ENCODE results near the gene RHOJ.

Gene RHOJ

DNA sequence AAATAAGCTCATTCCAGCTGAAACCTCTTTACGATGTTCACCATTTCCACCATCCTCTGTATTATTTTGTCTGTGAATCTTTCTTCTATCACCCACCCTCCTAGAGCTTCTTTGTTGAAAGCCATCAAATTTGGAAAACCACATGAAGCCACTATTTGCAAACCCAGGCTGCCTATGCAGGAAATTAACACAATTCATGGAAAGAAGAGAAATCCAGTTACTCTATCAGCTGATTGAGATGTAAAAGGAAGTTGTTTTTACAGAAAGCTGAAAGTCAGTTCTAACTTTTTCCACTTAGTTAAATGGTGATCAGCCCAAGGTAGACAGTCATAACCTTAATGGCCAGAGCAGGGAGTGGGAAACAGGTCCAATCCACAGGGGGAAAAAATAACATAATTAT lies 6.6 kb downstream of the RHOJ start:
- no peak overlapping the region for H3K9ac ChIP-seq (ENCODE audit: low read length)
- no peaks in the 10 kb centered on the region for H3K4me1 ChIP-seq (ENCODE audit: control insufficient read depth, low read depth, low read length)
- H3K27me3 ChIP-seq (ENCODE audit: control insufficient read depth, insufficient read depth, low read length) = no peaks in the 10 kb centered on the region
- H3K9me3 ChIP-seq (ENCODE audit: control insufficient read depth, low read depth, low read length) = no peaks in the 10 kb centered on the region
- no peak overlapping the region for H3K27ac ChIP-seq (ENCODE audit: low read length)
- H3K36me3 ChIP-seq (ENCODE audit: control insufficient read depth, low read depth, low read length) = no peaks in the 10 kb centered on the region
- no peak overlapping the region for H3K4me3 ChIP-seq (ENCODE audit: low read length)

DNA sequence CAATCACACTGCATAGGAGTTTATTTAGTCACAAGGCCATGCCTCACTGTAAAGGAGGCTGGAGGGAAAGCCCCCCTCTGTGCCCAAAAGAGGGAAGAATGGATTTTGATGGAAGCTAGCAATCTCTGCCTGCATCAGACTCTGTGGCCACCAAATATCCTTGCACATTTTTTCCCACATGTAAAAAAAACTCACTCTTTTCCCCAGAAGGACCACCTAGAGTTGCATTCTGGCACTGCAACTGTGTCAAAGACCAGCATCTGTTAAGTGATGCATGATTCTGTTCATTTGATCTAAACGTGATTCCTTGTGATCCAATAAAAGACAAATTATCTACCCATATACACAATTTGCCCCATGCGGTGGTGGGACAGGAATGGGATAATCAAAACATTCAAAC lies 8.0 kb downstream of the RHOJ start:
- H3K9me3 ChIP-seq (ENCODE audit: control insufficient read depth, low read depth, low read length) = no peaks in the 10 kb centered on the region
- no peak overlapping the region for H3K9ac ChIP-seq (ENCODE audit: low read length)
- H3K27ac ChIP-seq (ENCODE audit: low read length) = no peak overlapping the region
- no peaks in the 10 kb centered on the region for H3K36me3 ChIP-seq (ENCODE audit: control insufficient read depth, low read depth, low read length)
- H3K4me3 ChIP-seq (ENCODE audit: low read length) = no peak overlapping the region
- no peaks in the 10 kb centered on the region for H3K4me1 ChIP-seq (ENCODE audit: control insufficient read depth, low read depth, low read length)
- no peaks in the 10 kb centered on the region for H3K27me3 ChIP-seq (ENCODE audit: control insufficient read depth, insufficient read depth, low read length)

DNA sequence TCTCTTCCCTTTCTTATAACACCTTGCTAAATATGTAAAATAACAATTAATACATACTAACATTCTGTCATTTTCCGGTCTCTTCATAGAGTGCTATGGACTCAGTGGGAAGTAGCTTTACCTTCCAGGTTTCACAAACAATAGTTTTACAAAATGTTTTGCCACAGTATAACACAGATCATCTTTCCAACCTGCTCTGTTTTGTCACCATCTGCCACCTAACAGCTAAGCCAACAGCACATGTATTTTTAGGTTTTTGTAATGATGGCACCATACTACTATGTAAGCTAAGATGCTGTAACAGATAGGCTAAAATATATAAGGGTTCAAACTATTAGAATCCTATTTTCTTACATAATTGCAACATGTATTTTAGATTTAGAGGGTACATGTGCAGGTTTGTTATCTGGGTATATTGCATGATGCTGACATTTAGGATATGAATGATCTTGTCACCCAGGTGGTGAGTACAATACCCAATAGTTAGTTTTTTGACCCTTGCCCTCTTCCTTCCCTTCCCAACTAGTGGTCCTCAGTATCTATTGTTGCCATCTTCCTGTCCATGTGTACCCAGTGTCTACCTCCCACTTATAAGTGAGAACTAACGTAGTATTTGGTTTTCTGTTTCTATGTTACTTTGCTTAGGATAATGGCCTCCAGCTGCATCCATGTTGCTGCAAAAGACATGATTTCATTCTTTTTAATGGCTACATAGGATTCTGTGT lies 8.7 kb downstream of the RHOJ start:
- Histone ChIP-seq H3K27me3 (ENCODE audit: control insufficient read depth, insufficient read depth, low read length) (no peaks in the 10 kb centered on the region), H3K27ac (ENCODE audit: low read length) (no peak overlapping the region), H3K9me3 (ENCODE audit: control insufficient read depth, low read depth, low read length) (no peaks in the 10 kb centered on the region), H3K4me3 (ENCODE audit: low read length) (no peak overlapping the region), H3K4me1 (ENCODE audit: control insufficient read depth, low read depth, low read length) (no peaks in the 10 kb centered on the region), H3K9ac (ENCODE audit: low read length) (no peak overlapping the region), H3K36me3 (ENCODE audit: control insufficient read depth, low read depth, low read length) (no peaks in the 10 kb centered on the region)

DNA sequence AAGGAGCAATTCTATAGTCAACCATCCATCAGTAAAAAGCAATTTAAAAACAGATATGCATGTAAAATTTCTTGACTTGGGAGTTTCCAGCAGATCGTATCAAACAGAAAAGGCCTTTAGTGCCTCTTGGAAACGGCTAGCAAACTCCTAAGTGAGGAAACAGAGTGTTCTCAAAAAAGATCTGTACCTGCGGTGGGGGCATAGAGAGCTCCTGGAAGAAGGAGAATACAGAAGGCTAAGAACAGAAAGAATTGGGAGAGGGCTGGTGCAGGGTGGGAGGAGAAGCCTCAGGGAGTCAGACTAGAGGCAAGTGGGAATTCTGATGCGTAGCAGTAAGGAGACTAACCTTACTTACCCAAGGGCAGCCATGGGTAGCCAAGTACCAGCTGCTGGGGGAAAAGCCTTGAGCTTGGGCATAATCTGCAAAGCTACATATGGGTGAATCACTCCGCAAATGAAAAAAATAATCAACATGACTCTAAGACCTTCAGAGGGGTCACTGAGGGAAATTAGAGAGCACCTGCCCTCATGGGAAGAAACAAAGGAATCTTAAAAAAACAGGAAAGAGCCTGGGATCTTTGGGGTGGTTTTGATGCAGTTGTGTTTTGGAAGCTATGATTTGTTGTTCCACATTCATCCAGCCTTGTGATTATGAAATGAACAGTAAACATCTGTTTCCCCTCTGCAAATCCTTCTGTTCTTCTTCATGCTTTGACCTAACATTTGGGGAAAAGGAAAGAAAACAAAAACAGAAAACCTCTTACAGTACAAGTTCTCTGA lies 10.4 kb downstream of the RHOJ start:
- Histone ChIP-seq H3K9me3 (ENCODE audit: control insufficient read depth, low read depth, low read length) (no peaks in the 10 kb centered on the region), H3K27me3 (ENCODE audit: control insufficient read depth, insufficient read depth, low read length) (no peaks in the 10 kb centered on the region), H3K36me3 (ENCODE audit: control insufficient read depth, low read depth, low read length) (no peaks in the 10 kb centered on the region), H3K9ac (ENCODE audit: low read length) (no peak overlapping the region), H3K4me3 (ENCODE audit: low read length) (no peak overlapping the region), H3K27ac (ENCODE audit: low read length) (no peak overlapping the region), H3K4me1 (ENCODE audit: control insufficient read depth, low read depth, low read length) (no peaks in the 10 kb centered on the region)

DNA sequence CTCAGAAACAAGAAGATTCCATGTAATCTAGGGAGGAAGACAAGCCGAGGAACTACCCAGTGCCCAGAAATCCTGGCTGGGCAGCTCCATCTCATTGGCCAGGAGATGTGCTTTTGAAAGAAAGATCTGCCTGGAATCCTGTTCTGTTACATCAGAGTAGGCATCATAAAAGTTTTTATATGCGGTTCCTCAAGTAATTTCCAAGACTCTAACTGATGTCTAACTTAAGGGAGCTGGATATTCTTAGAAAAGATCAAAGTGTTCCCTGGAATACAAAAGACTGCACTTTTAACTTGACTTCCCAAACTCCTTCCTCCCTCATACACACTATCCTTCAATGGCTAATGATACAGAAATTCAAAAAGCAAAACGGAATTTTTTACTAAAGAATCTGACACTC lies 16.3 kb downstream of the RHOJ start:
- H3K9ac ChIP-seq (ENCODE audit: low read length) = no peak overlapping the region
- H3K27ac ChIP-seq (ENCODE audit: low read length) = no peak overlapping the region
- no peak overlapping the region for H3K4me3 ChIP-seq (ENCODE audit: low read length)
- no peaks in the 10 kb centered on the region for H3K36me3 ChIP-seq (ENCODE audit: control insufficient read depth, low read depth, low read length)
- no peaks in the 10 kb centered on the region for H3K9me3 ChIP-seq (ENCODE audit: control insufficient read depth, low read depth, low read length)
- H3K4me1 ChIP-seq (ENCODE audit: control insufficient read depth, low read depth, low read length) = no peaks in the 10 kb centered on the region
- no peaks in the 10 kb centered on the region for H3K27me3 ChIP-seq (ENCODE audit: control insufficient read depth, insufficient read depth, low read length)

DNA sequence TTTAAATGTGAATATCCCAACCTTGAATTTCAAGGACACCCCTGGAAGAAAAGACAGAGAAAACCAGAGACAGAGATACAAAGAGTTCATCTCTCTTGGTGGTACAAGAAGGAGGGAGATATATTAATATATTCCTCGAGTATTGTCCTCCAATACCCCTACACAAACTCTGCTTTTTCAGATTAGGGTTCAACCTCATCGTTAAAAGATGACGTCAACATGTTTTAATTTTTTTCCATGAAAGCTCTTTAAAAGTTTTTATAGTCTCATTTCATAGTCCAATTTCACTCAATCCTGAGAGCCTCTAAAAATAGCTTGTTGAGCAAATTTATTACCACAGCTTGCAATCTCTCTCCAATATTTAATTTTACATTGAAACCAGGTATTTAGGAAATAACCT lies 19.4 kb downstream of the RHOJ start:
- Histone ChIP-seq H3K4me3 (ENCODE audit: low read length) (no peak overlapping the region), H3K36me3 (ENCODE audit: control insufficient read depth, low read depth, low read length) (no peaks in the 10 kb centered on the region), H3K9ac (ENCODE audit: low read length) (no peak overlapping the region), H3K27me3 (ENCODE audit: control insufficient read depth, insufficient read depth, low read length) (no peaks in the 10 kb centered on the region), H3K4me1 (ENCODE audit: control insufficient read depth, low read depth, low read length) (no peaks in the 10 kb centered on the region), H3K27ac (ENCODE audit: low read length) (no peak overlapping the region), H3K9me3 (ENCODE audit: control insufficient read depth, low read depth, low read length) (no peaks in the 10 kb centered on the region)

DNA sequence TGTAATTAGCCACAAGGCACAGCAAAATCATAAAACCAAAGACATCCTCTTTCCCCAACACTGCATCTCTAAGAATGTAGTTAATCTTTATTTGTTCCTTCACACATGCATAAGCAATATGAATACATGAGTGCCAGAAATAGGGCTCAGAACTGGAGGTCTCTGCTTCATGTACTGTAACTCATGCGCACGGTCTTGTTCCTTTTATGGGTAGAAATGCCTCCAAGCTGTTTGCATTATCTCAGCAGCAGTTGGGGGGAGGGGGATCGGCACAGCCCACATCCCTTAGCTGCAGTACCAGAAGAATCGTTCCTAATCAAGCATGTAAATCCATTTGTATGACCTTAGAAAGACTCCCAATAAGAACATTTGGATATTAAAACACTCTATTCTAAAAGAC lies 20.0 kb downstream of the RHOJ start:
- no peak overlapping the region for H3K27ac ChIP-seq (ENCODE audit: low read length)
- H3K27me3 ChIP-seq (ENCODE audit: control insufficient read depth, insufficient read depth, low read length) = no peaks in the 10 kb centered on the region
- no peak overlapping the region for H3K9ac ChIP-seq (ENCODE audit: low read length)
- no peaks in the 10 kb centered on the region for H3K36me3 ChIP-seq (ENCODE audit: control insufficient read depth, low read depth, low read length)
- no peak overlapping the region for H3K4me3 ChIP-seq (ENCODE audit: low read length)
- no peaks in the 10 kb centered on the region for H3K4me1 ChIP-seq (ENCODE audit: control insufficient read depth, low read depth, low read length)
- no peaks in the 10 kb centered on the region for H3K9me3 ChIP-seq (ENCODE audit: control insufficient read depth, low read depth, low read length)

DNA sequence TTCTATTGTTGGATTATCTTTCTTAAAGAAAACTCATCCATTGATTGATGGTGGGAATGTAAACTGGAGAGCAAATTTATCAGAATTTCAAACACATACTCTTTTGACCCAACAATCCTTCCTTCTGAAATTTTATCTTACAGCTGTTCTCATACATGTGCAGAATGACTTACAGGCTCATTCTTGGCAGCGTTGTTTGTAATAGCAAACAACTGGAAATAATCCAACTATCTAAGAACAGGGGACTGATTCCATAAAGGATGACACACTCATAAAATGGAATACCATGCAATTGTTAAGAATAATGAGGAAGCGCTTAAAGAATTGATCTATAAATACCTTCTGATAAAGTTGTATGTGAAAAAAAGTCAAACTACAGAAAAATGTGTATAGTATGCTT lies 24.0 kb downstream of the RHOJ start:
- Histone ChIP-seq H3K9me3 (ENCODE audit: control insufficient read depth, low read depth, low read length) (no peaks in the 10 kb centered on the region), H3K4me1 (ENCODE audit: control insufficient read depth, low read depth, low read length) (no peaks in the 10 kb centered on the region)

DNA sequence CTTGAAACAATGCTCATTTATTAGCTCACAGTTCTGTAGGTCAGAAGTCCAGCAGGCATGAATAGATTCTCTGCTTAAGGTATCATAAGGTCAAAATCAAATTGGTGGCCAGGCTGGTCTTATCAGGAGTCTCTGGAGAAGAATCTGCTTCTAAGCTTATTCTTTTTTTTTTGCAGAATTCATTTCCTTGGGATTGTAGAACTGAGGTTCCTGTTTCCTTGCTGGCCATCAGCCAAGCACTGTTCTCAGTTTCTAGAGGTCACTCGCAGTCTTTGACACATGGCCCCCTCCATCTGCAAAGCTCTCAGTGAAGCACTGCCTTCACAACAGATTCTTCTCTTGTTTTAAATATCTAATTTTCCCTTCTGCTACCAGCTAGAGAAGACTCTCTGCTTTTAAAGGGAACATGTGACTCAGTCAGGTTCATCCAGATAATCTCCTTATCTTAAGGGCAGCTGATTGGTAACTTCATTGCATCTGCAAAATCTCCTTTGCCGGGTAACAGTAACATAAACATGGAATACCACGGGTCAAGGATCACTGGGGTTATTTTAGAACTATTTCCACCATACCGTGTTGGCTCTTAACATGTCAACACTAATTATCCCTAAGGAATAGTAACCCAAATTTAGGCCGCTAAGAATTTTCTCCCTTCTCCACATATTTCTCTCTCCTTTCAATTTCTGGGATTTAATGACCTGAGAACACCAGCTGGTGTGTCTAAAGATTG lies 25.3 kb downstream of the RHOJ start:
- Histone ChIP-seq H3K9ac (ENCODE audit: low read length) (no peak overlapping the region), H3K4me1 (ENCODE audit: control insufficient read depth, low read depth, low read length) (no peaks in the 10 kb centered on the region), H3K27me3 (ENCODE audit: control insufficient read depth, insufficient read depth, low read length) (no peaks in the 10 kb centered on the region), H3K4me3 (ENCODE audit: low read length) (no peak overlapping the region), H3K36me3 (ENCODE audit: control insufficient read depth, low read depth, low read length) (no peaks in the 10 kb centered on the region), H3K27ac (ENCODE audit: low read length) (no peak overlapping the region), H3K9me3 (ENCODE audit: control insufficient read depth, low read depth, low read length) (no peaks in the 10 kb centered on the region)

More for the DNA sequence above, 24.0 kb downstream of the RHOJ start:
- Histone ChIP-seq H3K9ac (ENCODE audit: low read length) (no peak overlapping the region), H3K36me3 (ENCODE audit: control insufficient read depth, low read depth, low read length) (no peaks in the 10 kb centered on the region), H3K4me3 (ENCODE audit: low read length) (no peak overlapping the region), H3K27ac (ENCODE audit: low read length) (no peak overlapping the region), H3K27me3 (ENCODE audit: control insufficient read depth, insufficient read depth, low read length) (no peaks in the 10 kb centered on the region)

DNA sequence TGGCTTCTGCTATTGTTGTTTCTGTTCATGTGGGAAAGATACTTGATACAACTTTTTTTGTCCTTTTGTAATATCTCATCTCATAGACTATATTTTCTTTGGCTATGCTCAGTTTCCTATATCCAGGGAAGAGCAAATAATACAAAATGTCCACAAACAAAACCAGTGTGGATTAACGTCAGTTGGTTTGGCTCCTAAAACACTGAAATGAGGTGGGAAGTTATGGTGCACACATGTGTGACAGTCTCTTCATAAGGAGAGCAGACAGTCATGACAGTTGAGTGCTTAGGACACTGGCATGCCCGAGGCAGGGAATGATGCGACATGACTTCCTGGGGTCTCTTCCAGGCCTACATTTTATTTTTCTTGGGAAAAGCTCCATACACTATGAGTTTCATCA lies 27.5 kb downstream of the RHOJ start:
- H3K4me3 ChIP-seq (ENCODE audit: low read length) = no peak overlapping the region
- no peaks in the 10 kb centered on the region for H3K9me3 ChIP-seq (ENCODE audit: control insufficient read depth, low read depth, low read length)
- no peak overlapping the region for H3K27ac ChIP-seq (ENCODE audit: low read length)
- no peaks in the 10 kb centered on the region for H3K27me3 ChIP-seq (ENCODE audit: control insufficient read depth, insufficient read depth, low read length)
- H3K36me3 ChIP-seq (ENCODE audit: control insufficient read depth, low read depth, low read length) = no peaks in the 10 kb centered on the region
- H3K9ac ChIP-seq (ENCODE audit: low read length) = no peak overlapping the region
- H3K4me1 ChIP-seq (ENCODE audit: control insufficient read depth, low read depth, low read length) = no peaks in the 10 kb centered on the region

DNA sequence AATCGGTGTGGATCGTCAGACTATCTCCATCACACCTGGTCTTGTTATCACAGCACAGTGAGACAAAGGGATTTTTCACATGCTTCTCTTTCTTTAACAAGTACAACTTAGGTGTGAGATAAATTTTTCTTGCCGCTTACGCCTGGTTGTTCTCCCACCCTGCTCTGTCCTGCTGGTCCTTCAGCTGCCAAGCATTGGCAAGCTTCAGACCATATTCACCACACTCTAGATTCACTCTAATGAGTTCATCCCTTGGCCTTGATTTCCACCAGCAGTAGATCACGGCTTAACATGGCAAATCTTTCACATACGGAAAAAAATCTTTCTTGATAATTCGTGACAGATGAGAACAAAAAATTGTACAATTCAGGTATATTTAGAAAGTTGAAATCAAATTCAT lies 33.5 kb downstream of the RHOJ start:
- no peak overlapping the region for H3K4me3 ChIP-seq (ENCODE audit: low read length)
- no peaks in the 10 kb centered on the region for H3K36me3 ChIP-seq (ENCODE audit: control insufficient read depth, low read depth, low read length)
- no peak overlapping the region for H3K27ac ChIP-seq (ENCODE audit: low read length)
- no peaks in the 10 kb centered on the region for H3K27me3 ChIP-seq (ENCODE audit: control insufficient read depth, insufficient read depth, low read length)
- no peaks in the 10 kb centered on the region for H3K4me1 ChIP-seq (ENCODE audit: control insufficient read depth, low read depth, low read length)
- H3K9me3 ChIP-seq (ENCODE audit: control insufficient read depth, low read depth, low read length) = no peaks in the 10 kb centered on the region
- H3K9ac ChIP-seq (ENCODE audit: low read length) = no peak overlapping the region

Data from iPS-18a (cell line).